OCI-LY1 (cell line): Measurements from ENCODE around the gene DRD2.

Experiments
- CTCF ChIP-seq: fragments of 200-600 bp; sonication (generic), shearing (Covaris generic); IDR thresholded peaks from 2 replicates; pipeline ENCODE4 v1.5.1; 2017; ENCODE audit warnings: mild to moderate bottlenecking, antibody characterized with exemption, low read length, moderate library complexity, mixed read lengths
- EZH2 ChIP-seq: fragments of 200-600 bp; sonication (generic), shearing (Covaris generic); IDR thresholded peaks from 2 replicates; pipeline ENCODE4 v1.8.0; 2017; ENCODE audit warnings: borderline replicate concordance, mixed run types, mild to moderate bottlenecking, antibody characterized with exemption, low read length, moderate library complexity, mixed read lengths

- TF ChIP-seq CTCF (no peak), EZH2 (no peak)
Observed at GRCh38 chr11:113519989-113520613, 44.9 kb upstream of the DRD2 start.
